GM18502 (cell line): ENCODE results near the gene CNNM2.
"Not testable (repeated sequence)": the region's sequence is repeated elsewhere in the genome, so short reads cannot be mapped to it uniquely, and the experiment has no call there.

ENCODE experiments used
- ATAC-seq: cut with Tn5 transposase; IDR thresholded peaks from one replicate; pipeline ENCODE4 v1.9.1; 2021; ENCODE audit warnings: mild to moderate bottlenecking; ENCODE audit not compliant: unreplicated experiment, poor library complexity

CNNM2 gene

DNA sequence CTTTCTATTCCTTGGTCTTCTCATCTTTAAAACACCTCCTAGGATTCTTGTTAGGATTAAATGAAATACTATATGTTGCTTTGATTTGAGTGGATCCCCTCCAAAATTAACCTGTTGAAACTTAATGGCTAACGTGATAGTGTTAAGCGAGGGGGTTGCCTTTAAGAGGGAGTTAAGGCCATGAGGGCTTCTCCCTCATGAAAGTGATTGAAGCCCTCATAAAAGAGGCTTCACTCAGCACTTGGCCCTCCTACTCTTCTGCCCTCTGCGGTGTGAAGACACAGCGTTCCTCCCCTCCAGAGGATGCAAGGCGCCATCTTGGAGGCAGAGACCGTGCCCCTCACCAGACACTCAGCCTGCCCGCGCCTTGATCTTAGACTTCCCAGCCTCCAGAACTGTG lies 46.6 kb downstream of the CNNM2 start:
- no peak for ATAC-seq

DNA sequence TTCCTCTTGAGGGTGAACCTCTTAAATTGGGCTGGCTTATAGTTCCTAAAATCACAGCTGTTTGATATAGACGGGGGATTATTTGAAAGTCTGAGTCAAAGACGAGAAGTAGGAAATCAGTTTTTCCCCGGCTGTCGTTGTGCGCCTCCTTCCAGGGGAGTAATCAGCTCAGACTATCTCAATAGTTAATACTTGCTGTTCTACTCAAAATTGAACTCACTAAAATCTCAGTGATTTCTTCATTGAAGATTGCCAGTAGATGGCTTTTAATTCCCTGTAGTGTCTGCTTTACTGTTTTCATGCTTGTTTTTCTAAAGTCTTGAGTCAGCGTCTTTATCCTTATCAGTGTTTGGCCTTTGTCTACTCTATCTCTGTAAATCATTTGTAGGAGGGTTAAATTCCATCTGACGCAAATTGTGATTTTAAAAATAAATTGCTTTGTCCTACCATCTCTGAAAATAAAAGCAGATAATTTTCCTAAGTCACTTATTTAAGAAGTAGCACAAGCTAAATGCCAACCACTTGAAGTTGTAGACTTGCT lies 47.3 kb downstream of the CNNM2 start:
- ATAC-seq: no peak

DNA sequence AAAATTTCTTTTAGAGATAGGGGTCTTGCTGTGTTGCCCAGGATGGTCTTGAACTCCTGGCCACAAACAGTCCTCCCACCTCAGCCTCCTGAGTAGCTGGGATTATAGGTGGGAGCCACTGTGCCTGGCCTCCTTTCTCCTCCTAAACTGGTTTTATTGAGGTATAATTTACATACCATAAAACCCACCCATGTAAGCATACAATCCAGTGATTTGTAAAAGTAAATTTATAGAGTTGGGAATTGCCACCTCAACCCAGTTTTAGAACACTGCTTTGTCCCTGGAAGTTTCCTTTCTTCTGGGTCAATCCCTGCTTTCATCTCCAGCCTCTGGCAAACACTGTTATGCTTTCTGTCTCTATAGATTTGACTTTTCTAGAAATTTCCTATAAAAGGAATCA lies 49.0 kb downstream of the CNNM2 start:
- no peak for ATAC-seq

- no peak for ATAC-seq
These were observed 52.7 kb downstream of the CNNM2 start for GRCh38 chr10:102970562-102971340.

GRCh38 chr10:102975483-102976379 lies 57.6 kb downstream of the CNNM2 start:
- ATAC-seq: no peak

DNA sequence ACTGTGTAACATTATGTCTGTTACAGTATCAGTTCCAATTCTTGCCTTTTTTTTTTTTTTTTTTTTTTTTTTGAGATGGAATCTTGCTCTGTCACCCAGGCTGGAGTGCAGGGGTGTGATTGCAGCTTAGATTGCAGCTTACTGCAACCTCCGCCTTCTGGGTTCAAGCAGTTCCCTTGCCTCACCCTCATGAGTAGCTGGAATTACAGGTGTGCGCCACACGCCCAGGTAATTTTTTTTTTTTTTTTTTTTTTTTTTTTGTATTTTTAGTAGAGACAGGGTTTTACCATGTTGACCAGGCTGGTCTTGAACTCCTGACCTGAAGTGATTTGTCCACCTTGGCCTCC lies 58.3 kb downstream of the CNNM2 start:
- not testable (repeated sequence) for ATAC-seq

GRCh38 chr10:102982296-102982695 lies 64.2 kb downstream of the CNNM2 start:
- no peak for ATAC-seq

- no peak for ATAC-seq
These were observed 66.0 kb downstream of the CNNM2 start for GRCh38 chr10:102984086-102984485.

DNA sequence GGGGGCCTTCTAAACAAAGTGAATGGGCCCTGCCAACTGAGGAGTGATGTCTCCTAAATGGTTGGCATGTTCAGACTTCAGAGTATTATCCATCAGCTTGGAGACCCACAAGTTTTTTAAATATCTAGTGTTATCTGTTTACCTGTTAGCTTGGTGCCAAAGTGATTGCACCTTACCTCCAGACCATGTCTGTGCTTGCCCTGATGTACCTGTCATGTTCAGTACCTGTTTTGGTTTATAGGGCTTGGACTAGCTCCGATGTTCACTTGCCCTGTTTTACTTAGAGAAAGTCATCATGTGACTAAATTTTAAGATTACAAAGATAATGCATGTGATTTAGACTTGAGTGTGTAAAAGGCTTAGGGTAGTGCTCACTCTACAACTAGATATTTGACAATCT lies 67.7 kb downstream of the CNNM2 start:
- ATAC-seq: no peak

- ATAC-seq: no peak
These were observed 70.6 kb downstream of the CNNM2 start for GRCh38 chr10:102988404-102989314.

DNA sequence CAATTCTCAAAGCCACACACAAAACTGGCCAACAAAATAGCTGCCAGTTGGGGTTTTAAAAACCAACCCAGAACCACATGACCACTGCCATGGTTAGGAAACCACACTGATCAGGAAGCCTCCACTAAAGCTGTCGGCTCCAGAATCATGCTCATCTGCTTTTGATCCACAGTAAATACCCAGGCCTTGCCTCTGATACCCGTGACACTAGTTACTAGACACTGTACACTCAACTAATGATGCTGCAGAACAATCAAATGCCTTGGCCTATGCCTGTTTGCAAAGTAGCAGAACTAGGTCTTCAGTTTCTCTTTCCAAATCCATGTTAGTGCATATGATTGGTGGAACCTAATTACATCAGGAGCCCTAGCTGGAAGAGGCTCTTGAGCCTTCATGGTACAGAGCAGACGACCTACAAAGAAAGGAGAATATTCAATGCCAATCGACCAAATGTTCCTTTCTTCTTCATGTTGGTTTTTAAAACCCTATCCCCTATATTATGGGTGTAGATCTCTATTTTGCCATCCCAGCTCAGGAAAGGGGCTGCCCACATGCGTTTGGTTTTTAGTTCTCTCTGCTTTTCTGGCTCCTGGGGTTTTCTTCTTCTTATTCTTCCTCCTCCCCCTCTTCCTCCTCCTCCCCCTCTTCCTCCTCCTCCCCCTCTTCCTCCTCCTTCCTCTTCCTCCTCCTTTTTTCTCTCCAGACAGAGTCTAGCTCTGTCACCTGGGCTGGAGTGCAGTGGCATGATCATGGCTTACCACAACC lies 76.6 kb downstream of the CNNM2 start:
- no peak for ATAC-seq

DNA sequence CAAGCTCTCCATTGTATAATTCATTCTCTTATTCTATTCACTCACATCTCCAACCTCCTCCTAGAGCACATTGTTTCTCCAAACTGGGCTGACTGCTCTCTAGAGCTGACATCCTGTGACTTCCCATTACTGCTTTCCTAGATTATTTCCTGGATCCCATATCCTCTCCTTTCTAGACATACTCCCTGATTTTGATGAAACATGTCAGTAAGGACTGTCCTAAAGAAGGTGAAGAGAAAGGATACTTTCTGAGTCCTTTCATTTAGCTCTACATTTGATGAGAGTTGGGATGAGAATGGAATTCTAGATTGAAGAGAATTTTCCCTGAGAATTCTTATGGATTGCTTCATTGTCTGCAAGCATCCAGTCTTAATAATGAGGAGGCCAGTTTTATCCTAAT lies 78.8 kb downstream of the CNNM2 start:
- no peak for ATAC-seq

DNA sequence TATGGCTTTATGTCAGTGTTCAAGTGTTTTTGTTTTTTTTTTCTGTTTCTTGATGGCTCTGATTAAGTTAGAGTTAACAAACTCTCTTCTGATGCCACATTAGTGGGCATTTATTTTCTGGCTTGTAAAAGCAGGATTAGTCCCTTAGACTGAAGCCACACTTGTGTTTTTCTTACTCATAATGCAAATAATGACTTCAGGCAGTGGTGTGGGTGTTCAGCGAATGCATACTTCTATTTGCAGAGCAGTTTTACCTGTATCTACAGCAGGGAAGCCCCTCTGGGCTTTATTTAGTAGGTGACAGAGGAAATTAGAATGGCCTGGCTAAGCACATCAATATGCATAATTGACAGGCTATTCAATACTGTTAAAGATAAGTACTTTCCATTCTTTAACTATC lies 79.9 kb downstream of the CNNM2 start:
- peak; percentile 46 for ATAC-seq

DNA sequence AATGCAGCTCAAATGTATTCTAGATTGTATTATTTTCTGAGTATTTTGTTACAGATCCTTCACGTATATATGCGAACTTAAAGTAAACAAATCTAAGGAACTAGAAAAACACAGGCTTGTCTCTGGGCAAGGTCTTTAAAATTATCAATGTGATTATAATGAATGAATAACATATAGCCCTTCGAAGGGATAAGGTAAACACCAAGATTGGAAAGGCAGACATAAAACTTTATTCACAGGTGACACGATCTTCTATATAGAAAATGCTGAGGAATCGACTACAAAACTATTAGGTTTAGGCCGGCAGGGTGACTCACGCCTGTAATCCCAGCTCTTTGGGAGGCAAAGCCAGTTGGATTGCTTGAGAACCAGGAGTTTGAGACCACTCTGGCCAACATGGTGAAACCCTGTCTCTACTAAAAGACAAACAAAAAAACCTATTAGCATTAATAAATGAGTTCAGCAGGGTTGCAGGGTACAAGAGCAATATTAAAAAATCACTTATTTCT lies 80.4 kb downstream of the CNNM2 start:
- no peak for ATAC-seq

DNA sequence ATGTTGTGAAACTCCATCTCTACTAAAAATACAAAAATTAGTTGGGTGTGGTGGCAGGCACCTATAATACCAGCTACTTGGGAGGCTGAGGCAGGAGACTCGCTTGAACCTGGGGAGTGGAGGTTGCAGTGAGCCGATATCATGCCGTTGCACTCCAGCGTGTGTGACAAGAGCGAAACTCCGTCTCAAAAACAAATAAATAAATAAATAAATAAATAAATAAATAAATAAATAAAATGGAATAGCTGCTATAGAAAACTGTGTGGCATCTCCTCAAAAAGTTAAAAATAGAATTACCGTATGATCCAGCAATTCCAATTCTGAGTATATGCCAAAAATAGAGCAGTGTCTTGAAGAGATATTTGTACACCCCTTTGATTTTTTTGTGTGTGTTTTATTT lies 82.0 kb downstream of the CNNM2 start:
- not testable (repeated sequence) for ATAC-seq

DNA sequence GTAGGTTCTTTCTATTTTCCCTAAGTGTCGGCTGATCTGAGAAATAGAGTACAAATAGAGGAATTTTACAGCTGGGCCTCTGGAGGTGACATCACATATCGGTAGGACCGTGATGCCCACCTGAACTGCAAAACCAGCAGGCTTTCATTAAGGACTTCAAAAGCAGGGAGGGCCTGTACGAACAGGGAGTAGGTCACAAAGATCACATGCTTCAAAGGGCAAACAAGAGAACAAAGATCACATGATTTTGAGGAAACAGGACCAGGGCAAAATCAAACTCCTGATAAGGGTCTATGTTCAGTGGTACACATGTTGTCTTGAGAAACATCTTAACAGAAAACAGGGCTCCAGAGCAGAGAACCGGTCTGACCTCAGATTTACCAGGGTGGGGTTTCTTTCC lies 88.9 kb downstream of the CNNM2 start:
- ATAC-seq: no peak

DNA sequence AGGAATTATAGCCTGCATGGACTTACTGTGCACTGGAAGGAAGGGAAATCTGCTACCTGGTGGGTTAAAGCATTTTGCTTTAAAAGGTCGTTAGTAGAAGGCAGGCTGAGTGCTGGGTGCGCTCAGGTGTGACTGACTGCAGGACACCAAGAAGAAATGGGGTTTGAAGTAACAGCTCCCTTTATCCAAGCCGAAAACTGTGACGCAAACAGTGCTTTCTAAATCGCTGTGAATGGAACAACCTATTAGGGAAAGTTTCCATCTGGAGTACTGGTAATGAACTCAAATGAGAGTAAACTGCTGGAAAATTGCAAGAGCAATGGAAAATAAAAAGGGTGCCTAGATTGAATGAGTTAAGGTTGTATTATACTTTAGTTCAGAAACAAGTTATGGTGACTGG lies 95.3 kb downstream of the CNNM2 start:
- no peak for ATAC-seq

DNA sequence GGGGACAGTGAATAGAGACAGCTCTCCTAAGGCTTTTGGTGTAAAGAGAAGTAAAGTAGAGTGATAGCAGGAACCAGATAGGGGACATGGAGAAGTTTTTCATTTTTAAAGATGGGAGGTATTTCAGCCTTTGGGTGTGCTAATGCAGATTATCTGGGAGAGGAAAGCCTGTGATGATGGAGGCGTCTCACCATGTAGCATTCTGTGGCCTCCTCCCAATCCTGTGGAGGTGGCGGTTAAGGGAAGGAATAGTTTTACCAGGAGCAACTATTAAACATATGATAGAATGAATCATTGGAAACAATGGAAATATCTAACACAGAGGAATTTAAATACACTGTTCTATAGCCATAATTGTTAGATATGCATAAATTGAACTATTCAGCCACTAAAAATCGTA lies 101.3 kb downstream of the CNNM2 start:
- no peak for ATAC-seq

DNA sequence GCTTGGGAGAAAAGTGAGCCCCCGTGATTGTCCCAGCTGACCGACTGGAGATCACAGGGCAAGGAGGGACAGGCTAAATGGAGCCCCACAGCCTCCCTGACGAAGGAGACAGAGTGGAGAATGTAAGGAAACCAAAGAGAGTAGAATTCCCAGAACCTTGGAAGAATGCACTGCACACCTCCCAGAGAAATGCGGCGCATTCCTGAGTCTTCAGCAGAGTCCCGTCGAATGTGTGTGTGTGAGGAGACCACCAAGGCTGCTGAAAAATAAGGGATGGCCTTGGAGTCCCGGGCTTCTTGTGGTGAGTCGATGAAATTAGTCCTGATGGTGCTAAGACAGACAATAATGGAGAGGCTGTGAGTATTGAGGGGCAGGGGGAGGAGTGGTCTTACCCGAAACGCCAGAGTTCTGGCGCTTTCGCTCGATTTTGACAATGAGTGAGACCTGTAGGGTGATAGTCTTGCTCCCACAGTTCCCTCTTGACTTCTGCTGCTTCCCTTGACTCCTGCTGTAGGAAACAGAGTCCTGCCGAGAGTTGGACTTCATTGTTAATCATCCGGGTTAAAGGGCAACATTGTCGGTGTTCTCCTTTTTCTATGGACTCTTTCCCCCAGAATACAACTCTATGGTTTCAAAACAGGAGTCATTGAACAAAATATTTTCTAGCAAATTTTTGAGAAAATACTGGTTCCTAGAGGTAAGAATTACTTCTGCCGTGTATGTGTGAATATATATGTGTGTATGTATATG lies 103.2 kb downstream of the CNNM2 start:
- ATAC-seq: no peak
